Smooth muscle cell (in vitro differentiated cells): Measurements from ENCODE around the gene MGAT4A. TPM values are rescaled to one million over a fixed set of nuclear protein-coding genes. Genes with fewer than 3 reads are reported as not detected.

Source experiments
- DNase-seq: peaks from one replicate; lab custom pipeline; 2025; ENCODE audit not compliant: unreplicated experiment; lab: John Stamatoyannopoulos, UW
- H2AFZ ChIP-seq: fragments of 200-600 bp; sonication (generic); 2 replicates; pipeline ENCODE4 v1.6.0; 2016; ENCODE audit warnings: antibody characterized with exemption, low read depth, mild to moderate bottlenecking
- H3F3A ChIP-seq: fragments of 200-600 bp; sonication (generic); 2 replicates; pipeline ENCODE4 v1.6.0; 2017; ENCODE audit warnings: antibody characterized with exemption, low read depth
- H3K27ac ChIP-seq: fragments of 200-600 bp; sonication (generic); 2 replicates; pipeline ENCODE4 v1.5.1; 2016; ENCODE audit warnings: low read depth, mild to moderate bottlenecking
- H3K27me3 ChIP-seq: fragments of 200-600 bp; sonication (generic); 2 replicates; pipeline ENCODE4 v1.6.1; 2016; ENCODE audit warnings: low read depth, mild to moderate bottlenecking
- H3K36me3 ChIP-seq: fragments of 200-600 bp; sonication (generic); 2 replicates; pipeline ENCODE4 v1.5.1; 2016; ENCODE audit warnings: low read depth
- H3K4me1 ChIP-seq: fragments of 200-600 bp; sonication (generic); 2 replicates; pipeline ENCODE4 v1.5.1; 2016; ENCODE audit warnings: low read depth
- H3K4me2 ChIP-seq: fragments of 200-600 bp; sonication (generic); 2 replicates; pipeline ENCODE4 v1.6.0; 2016; ENCODE audit warnings: mild to moderate bottlenecking
- H3K4me3 ChIP-seq: fragments of 200-600 bp; sonication (generic); 2 replicates; pipeline ENCODE4 v1.5.1; 2016; ENCODE audit warnings: mild to moderate bottlenecking
- H3K79me2 ChIP-seq: fragments of 200-600 bp; sonication (generic); 2 replicates; pipeline ENCODE4 v1.6.0; 2016; ENCODE audit warnings: low read depth, mild to moderate bottlenecking
- H3K9ac ChIP-seq: fragments of 200-600 bp; sonication (generic); 2 replicates; pipeline ENCODE4 v1.6.0; 2016; ENCODE audit warnings: low read depth
- H3K9me3 ChIP-seq: fragments of 200-600 bp; sonication (generic); replicated peaks from 2 replicates; pipeline ENCODE4 v1.5.1; 2016; ENCODE audit warnings: low read depth
- H4K20me1 ChIP-seq: fragments of 200-600 bp; sonication (generic); 2 replicates; pipeline ENCODE4 v1.6.0; 2016; ENCODE audit warnings: low read depth
- WGBS: methylation state at CpG from one replicate; pipeline ENCODE4 v1.1.7; 2016; ENCODE audit warnings: low lambda C conversion rate; 5-methylcytosine and 5-hydroxymethylcytosine counted together
- polyA plus RNA-seq: library from polyadenylated mRNA; unstranded; fragments of >200 nt; fragmentation: Nextera tagmentation; extraction: Ambion mirVana; gene quantifications from 2 replicates; pipeline ENCODE4 v1.2.1, GENCODE V29; 2016
- total RNA-seq: library from RNA; depleted of rRNA; stranded (reverse); fragments of >200 nt; gene quantifications from 2 replicates; pipeline ENCODE4 v1.2.3, GENCODE V29; 2014
- TF ChIP-seq, protein P1 (sequence below): fragments of 200-600 bp; sonication (generic); IDR thresholded peaks from 2 replicates; pipeline ENCODE4 v1.5.1; 2017; ENCODE audit warnings: borderline replicate concordance, mild to moderate bottlenecking, antibody characterized with exemption; ENCODE audit not compliant: insufficient read depth, poor library complexity, severe bottlenecking

The MGAT4A gene
- total and polyA plus RNA-seq, 2 experiments from 2014 or later = 1.4 to 8.9 TPM

DNA sequence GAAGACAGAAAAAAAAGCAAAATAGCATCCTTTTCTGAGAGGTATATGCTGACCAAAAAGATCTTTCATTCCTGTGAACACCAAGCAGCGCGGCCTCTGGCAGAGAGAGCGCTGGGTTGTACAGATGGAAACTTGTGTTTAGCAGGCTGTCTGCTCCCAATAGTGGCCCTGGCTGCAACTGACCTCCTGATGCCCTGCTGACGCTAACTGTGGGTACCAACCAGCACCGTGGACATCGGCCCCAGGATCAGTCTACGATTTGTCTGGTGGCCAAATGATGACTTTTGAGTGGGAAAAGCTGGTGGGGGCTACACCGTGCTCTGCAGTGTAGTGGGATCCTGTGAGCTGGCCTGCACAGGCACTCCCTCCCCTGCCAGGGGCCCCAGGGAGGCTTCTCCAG, 138.4 kb downstream of the MGAT4A start:
- Histone ChIP-seq H2AFZ (no peak overlapping the region), H3K27me3 (no peaks in the 10 kb centered on the region), H3K79me2 (no peaks in the 10 kb centered on the region), H3K27ac (no peak overlapping the region), H3K4me1 (no peaks in the 10 kb centered on the region), H3K4me3 (no peak overlapping the region), H3K9me3 (no peaks in the 10 kb centered on the region), H3K4me2 (no peak overlapping the region), H3K9ac (no peak overlapping the region), H3F3A (no peaks in the 10 kb centered on the region), H3K36me3 (no peaks in the 10 kb centered on the region), H4K20me1 (no peaks in the 10 kb centered on the region)
- 97% methylated on average over 8 of the region's 8 CpGs for WGBS
- DNase-seq = no peak
- TF ChIP-seq, protein P1, sequence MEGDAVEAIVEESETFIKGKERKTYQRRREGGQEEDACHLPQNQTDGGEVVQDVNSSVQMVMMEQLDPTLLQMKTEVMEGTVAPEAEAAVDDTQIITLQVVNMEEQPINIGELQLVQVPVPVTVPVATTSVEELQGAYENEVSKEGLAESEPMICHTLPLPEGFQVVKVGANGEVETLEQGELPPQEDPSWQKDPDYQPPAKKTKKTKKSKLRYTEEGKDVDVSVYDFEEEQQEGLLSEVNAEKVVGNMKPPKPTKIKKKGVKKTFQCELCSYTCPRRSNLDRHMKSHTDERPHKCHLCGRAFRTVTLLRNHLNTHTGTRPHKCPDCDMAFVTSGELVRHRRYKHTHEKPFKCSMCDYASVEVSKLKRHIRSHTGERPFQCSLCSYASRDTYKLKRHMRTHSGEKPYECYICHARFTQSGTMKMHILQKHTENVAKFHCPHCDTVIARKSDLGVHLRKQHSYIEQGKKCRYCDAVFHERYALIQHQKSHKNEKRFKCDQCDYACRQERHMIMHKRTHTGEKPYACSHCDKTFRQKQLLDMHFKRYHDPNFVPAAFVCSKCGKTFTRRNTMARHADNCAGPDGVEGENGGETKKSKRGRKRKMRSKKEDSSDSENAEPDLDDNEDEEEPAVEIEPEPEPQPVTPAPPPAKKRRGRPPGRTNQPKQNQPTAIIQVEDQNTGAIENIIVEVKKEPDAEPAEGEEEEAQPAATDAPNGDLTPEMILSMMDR = no peak

GRCh38 chr2:98589489-98589888, 141.4 kb downstream of the MGAT4A start:
- no peak overlapping the region for H3K4me2 ChIP-seq
- DNase-seq = no peak
- H3K36me3 ChIP-seq = no peaks in the 10 kb centered on the region
- H3K4me1 ChIP-seq = no peaks in the 10 kb centered on the region
- H2AFZ ChIP-seq = no peak overlapping the region
- no peak overlapping the region for H3K27ac ChIP-seq
- no peak overlapping the region for H3K4me3 ChIP-seq
- H3K27me3 ChIP-seq = no peaks in the 10 kb centered on the region
- no peaks in the 10 kb centered on the region for H3K79me2 ChIP-seq
- H3K9ac ChIP-seq = no peak overlapping the region
- TF ChIP-seq, protein P1 = no peak
- H3F3A ChIP-seq = no peaks in the 10 kb centered on the region
- 96% methylated on average over 4 of the region's 4 CpGs for WGBS
- H3K9me3 ChIP-seq = no peaks in the 10 kb centered on the region
- no peaks in the 10 kb centered on the region for H4K20me1 ChIP-seq

- H3K9ac ChIP-seq = no peak overlapping the region
These were observed 142.0 kb downstream of the MGAT4A start for GRCh38 chr2:98588880-98589431.

More at GRCh38 chr2:98588880-98589431, 142.0 kb downstream of the MGAT4A start:
- Histone ChIP-seq H3K27ac (no peak overlapping the region), H3K4me3 (no peak overlapping the region), H3K4me2 (no peak overlapping the region), H3K36me3 (no peaks in the 10 kb centered on the region), H3K79me2 (no peaks in the 10 kb centered on the region), H4K20me1 (no peaks in the 10 kb centered on the region), H3K4me1 (no peaks in the 10 kb centered on the region), H3K9me3 (no peaks in the 10 kb centered on the region), H2AFZ (no peak overlapping the region), H3K27me3 (no peaks in the 10 kb centered on the region), H3F3A (no peaks in the 10 kb centered on the region)
- DNase-seq = no peak
- TF ChIP-seq, protein P1 = no peak
- WGBS = 89% methylated on average over 4 of the region's 4 CpGs
